Fibroblast of skin of left biceps (primary cell): ENCODE results near the gene PTPRN2.
"Not testable (repeated sequence)": the region's sequence is repeated elsewhere in the genome, so short reads cannot be mapped to it uniquely, and the experiment has no call there.

ENCODE experiments used
- DNase-seq, 2 experiments: peaks; one replicate each; pipeline ENCODE4 v3.0.0-alpha.2; 2013; ENCODE audit warnings: low read depth in 2 of 2

The PTPRN2 gene

GRCh38 chr7:158516524-158516923 is 71.1 kb downstream of the PTPRN2 start:
- DNase-seq, result no peak

GRCh38 chr7:158512869-158513268 is 74.8 kb downstream of the PTPRN2 start:
- no peak for DNase-seq

- no peak for DNase-seq
Measured at GRCh38 chr7:158512042-158512441, 75.6 kb downstream of the PTPRN2 start.

- no peak for DNase-seq
Measured at GRCh38 chr7:158508802-158509385, 78.7 kb downstream of the PTPRN2 start.

- not testable (repeated sequence) for DNase-seq
Measured at GRCh38 chr7:158508321-158508720, 79.3 kb downstream of the PTPRN2 start.

GRCh38 chr7:158507917-158508316 is 79.7 kb downstream of the PTPRN2 start:
- DNase-seq, result no peak

- DNase-seq, result not testable (repeated sequence)
Measured at GRCh38 chr7:158507175-158507574, 80.4 kb downstream of the PTPRN2 start.

GRCh38 chr7:158506626-158507025 is 81.0 kb downstream of the PTPRN2 start:
- DNase-seq, result no peak

GRCh38 chr7:158505683-158506082 is 81.9 kb downstream of the PTPRN2 start:
- no peak for DNase-seq

- no peak for DNase-seq
Measured at GRCh38 chr7:158502068-158502750, 85.4 kb downstream of the PTPRN2 start.

- DNase-seq, result no peak
Measured at GRCh38 chr7:158501393-158502067, 86.1 kb downstream of the PTPRN2 start.

GRCh38 chr7:158500651-158501052 is 87.0 kb downstream of the PTPRN2 start:
- DNase-seq, result no peak

- DNase-seq, result no peak
Measured at GRCh38 chr7:158499082-158499455, 88.6 kb downstream of the PTPRN2 start.

- no peak for DNase-seq
Measured at GRCh38 chr7:158498443-158499081, 89.1 kb downstream of the PTPRN2 start.

GRCh38 chr7:158497627-158498026 is 90.0 kb downstream of the PTPRN2 start:
- DNase-seq, result no peak

GRCh38 chr7:158495786-158496185 is 91.8 kb downstream of the PTPRN2 start:
- no peak for DNase-seq

GRCh38 chr7:158495216-158495615 is 92.4 kb downstream of the PTPRN2 start:
- no peak for DNase-seq

- DNase-seq, result no peak
Measured at GRCh38 chr7:158494643-158495042, 93.0 kb downstream of the PTPRN2 start.

GRCh38 chr7:158494162-158494586 is 93.4 kb downstream of the PTPRN2 start:
- no peak for DNase-seq

GRCh38 chr7:158492367-158492764 is 95.3 kb downstream of the PTPRN2 start:
- no peak for DNase-seq

- no peak for DNase-seq
Measured at GRCh38 chr7:158491094-158491493, 96.5 kb downstream of the PTPRN2 start.

GRCh38 chr7:158490171-158490782 is 97.3 kb downstream of the PTPRN2 start:
- no peak for DNase-seq
